Vagina (tissue), 2 donors: ENCODE measurements around the gene WAC.

Source experiments
- POLR2A ChIP-seq, 2 donors: fragments of 450-650 bp; IDR thresholded peaks; one replicate each; pipeline ENCODE4 v1.6.1; 2017; ENCODE audit warnings: antibody characterized with exemption in 2 of 2, mild to moderate bottlenecking in 2 of 2, moderate library complexity in 2 of 2
- TF ChIP-seq, protein P1 (sequence below), 3 experiments: fragments of 450-650 bp in 2 of 3; fragments of 200-600 bp in 1 of 3; sonication (generic) in 1 of 3; IDR thresholded peaks; one replicate each; pipeline ENCODE4 v1.5.1; 2017 to 2019; ENCODE audit warnings: antibody characterized with exemption in 3 of 3, mild to moderate bottlenecking in 2 of 3, moderate library complexity in 2 of 3

DNA sequence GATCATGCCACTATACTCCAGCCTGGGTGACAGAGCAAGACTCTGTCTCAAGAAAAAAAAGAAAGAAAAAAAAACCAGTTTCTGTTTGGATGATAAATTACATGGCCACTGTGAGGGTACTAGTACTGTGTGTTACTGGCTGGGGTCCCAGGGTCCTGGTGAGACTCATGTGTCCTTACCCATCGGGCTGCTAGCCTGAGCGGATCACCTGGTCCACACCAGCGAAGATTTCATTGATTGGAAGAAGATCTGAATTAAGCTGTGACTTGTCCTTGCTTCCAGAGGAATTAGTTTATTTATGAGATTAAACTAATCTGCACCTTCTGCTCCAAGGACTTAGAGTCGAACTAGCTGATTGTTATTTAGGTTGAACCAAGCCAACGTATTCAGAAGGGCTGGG lies 104.4 kb downstream of the WAC start:
- TF ChIP-seq, protein P1, sequence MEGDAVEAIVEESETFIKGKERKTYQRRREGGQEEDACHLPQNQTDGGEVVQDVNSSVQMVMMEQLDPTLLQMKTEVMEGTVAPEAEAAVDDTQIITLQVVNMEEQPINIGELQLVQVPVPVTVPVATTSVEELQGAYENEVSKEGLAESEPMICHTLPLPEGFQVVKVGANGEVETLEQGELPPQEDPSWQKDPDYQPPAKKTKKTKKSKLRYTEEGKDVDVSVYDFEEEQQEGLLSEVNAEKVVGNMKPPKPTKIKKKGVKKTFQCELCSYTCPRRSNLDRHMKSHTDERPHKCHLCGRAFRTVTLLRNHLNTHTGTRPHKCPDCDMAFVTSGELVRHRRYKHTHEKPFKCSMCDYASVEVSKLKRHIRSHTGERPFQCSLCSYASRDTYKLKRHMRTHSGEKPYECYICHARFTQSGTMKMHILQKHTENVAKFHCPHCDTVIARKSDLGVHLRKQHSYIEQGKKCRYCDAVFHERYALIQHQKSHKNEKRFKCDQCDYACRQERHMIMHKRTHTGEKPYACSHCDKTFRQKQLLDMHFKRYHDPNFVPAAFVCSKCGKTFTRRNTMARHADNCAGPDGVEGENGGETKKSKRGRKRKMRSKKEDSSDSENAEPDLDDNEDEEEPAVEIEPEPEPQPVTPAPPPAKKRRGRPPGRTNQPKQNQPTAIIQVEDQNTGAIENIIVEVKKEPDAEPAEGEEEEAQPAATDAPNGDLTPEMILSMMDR (IDR thresholded peaks at IDR 0.05), result no peak
- no peak for TF ChIP-seq POLR2A (IDR thresholded peaks at IDR 0.05)
